NB4 (cell line): ENCODE results near the gene GIN1.

Experiments used
- DNase-seq: peaks from one replicate; pipeline ENCODE4 v3.0.0; 2010; ENCODE audit warnings: low read depth
- H3K4me3 ChIP-seq: one replicate; pipeline ENCODE4 v1.5.1; 2011; ENCODE audit warnings: mild to moderate bottlenecking, low read depth, low read length, moderate library complexity
- CTCF ChIP-seq: IDR thresholded peaks from one replicate; pipeline ENCODE4 v1.5.1; 2012; ENCODE audit warnings: low read depth, low read length
- MAX ChIP-seq: IDR thresholded peaks from 2 replicates; pipeline ENCODE4 v1.6.1; 2011; ENCODE audit warnings: low read depth, low read length
- MYC ChIP-seq: IDR thresholded peaks from 2 replicates; pipeline ENCODE4 v1.6.1; 2011; ENCODE audit warnings: low read depth, low read length
- POLR2A ChIP-seq: IDR thresholded peaks from 2 replicates; pipeline ENCODE4 v1.6.1; 2011; ENCODE audit warnings: mild to moderate bottlenecking; ENCODE audit not compliant: insufficient read length; ENCODE audit errors: extremely low read depth

Gene GIN1

GRCh38 chr5:103114440-103114839 is 5.5 kb downstream of the GIN1 start:
- DNase-seq: no peak

GRCh38 chr5:103112910-103113309 is 7.0 kb downstream of the GIN1 start:
- DNase-seq: no peak
- no peak for TF ChIP-seq MYC
- TF ChIP-seq MAX: no peak
- no peak for TF ChIP-seq CTCF
- TF ChIP-seq POLR2A: no peak
- no peak overlapping the region for H3K4me3 ChIP-seq

More at GRCh38 chr5:103114440-103114839, 5.5 kb downstream of the GIN1 start:
- no peak for TF ChIP-seq MYC
- TF ChIP-seq CTCF: no peak
- no peak for TF ChIP-seq MAX
- no peak for TF ChIP-seq POLR2A
- H3K4me3 ChIP-seq: no peak overlapping the region

- TF ChIP-seq MYC (no peak), MAX (no peak), CTCF (no peak), POLR2A (no peak)
- H3K4me3 ChIP-seq: no peak overlapping the region
Measured at GRCh38 chr5:103111468-103111867, 8.5 kb downstream of the GIN1 start.

GRCh38 chr5:103110403-103110802 is 9.5 kb downstream of the GIN1 start:
- no peak overlapping the region for H3K4me3 ChIP-seq
- DNase-seq: no peak
- TF ChIP-seq CTCF (no peak), MYC (no peak), POLR2A (no peak), MAX (no peak)

More at GRCh38 chr5:103111468-103111867, 8.5 kb downstream of the GIN1 start:
- peak; percentile 69 for DNase-seq

- no peak overlapping the region for H3K4me3 ChIP-seq
- no peak for DNase-seq
- TF ChIP-seq CTCF (no peak), POLR2A (no peak)
Measured at GRCh38 chr5:103109277-103109676, 10.7 kb downstream of the GIN1 start.

- H3K4me3 ChIP-seq: no peak overlapping the region
- DNase-seq: peak; percentile 18
- TF ChIP-seq MYC (no peak), POLR2A (no peak), CTCF (no peak), MAX (no peak)
Measured at GRCh38 chr5:103108086-103108485, 11.9 kb downstream of the GIN1 start.
